C1 segment of cervical spinal cord (tissue), 14 donors: ENCODE measurements around the gene CPA5.
A peak's percentile ranks its signal among the peaks of the same experiment; 100 is the strongest.

ENCODE experiments used
- DNase-seq, 14 donors: peaks; one replicate each; lab custom pipeline; 2025; lab: John Stamatoyannopoulos, UW

The CPA5 gene

GRCh38 chr7:130332259-130333053 is 12.2 kb upstream of the CPA5 start:
- no peak for DNase-seq

GRCh38 chr7:130333832-130334231 is 10.8 kb upstream of the CPA5 start:
- DNase-seq: no peak

GRCh38 chr7:130334274-130334673 is 10.3 kb upstream of the CPA5 start:
- DNase-seq: no peak

- no peak for DNase-seq
Observed at GRCh38 chr7:130337410-130337971, 7.1 kb upstream of the CPA5 start.

GRCh38 chr7:130338233-130338632 is 6.4 kb upstream of the CPA5 start:
- no peak for DNase-seq

- DNase-seq: no peak
Observed at GRCh38 chr7:130341882-130342281, 2.7 kb upstream of the CPA5 start.

GRCh38 chr7:130342701-130343380 is 1.8 kb upstream of the CPA5 start:
- no peak for DNase-seq

GRCh38 chr7:130345136-130345535 is 520 bp downstream of the CPA5 start:
- DNase-seq: peak in 1 of 14 donors; percentile 29

- no peak for DNase-seq
Observed at GRCh38 chr7:130345725-130346124, 1.1 kb downstream of the CPA5 start.

GRCh38 chr7:130346177-130346905 is 1.7 kb downstream of the CPA5 start:
- no peak for DNase-seq

- no peak for DNase-seq
Observed at GRCh38 chr7:130346941-130347340, 2.3 kb downstream of the CPA5 start.

- DNase-seq: no peak
Observed at GRCh38 chr7:130349911-130350782, 5.5 kb downstream of the CPA5 start.

- DNase-seq: no peak
Observed at GRCh38 chr7:130350945-130351790, 6.6 kb downstream of the CPA5 start.

GRCh38 chr7:130351791-130352090 is 7.1 kb downstream of the CPA5 start:
- no peak for DNase-seq

- DNase-seq: no peak
Observed at GRCh38 chr7:130352194-130353074, 7.8 kb downstream of the CPA5 start.

- DNase-seq: no peak
Observed at GRCh38 chr7:130353196-130353595, 8.6 kb downstream of the CPA5 start.

GRCh38 chr7:130356121-130356875 is 11.7 kb downstream of the CPA5 start:
- peak in 2 of 14 donors; percentile 14 to 33 for DNase-seq

GRCh38 chr7:130356876-130357611 is 12.4 kb downstream of the CPA5 start:
- peak in 2 of 14 donors; percentile 47 to 69 for DNase-seq
